TTC549 (cell line): ENCODE data around the gene PROSER2.
"Not testable (repeated sequence)": the region's sequence is repeated elsewhere in the genome, so short reads cannot be mapped to it uniquely, and the experiment has no call there.

Source experiments
- FAIRE-seq: peaks from 2 replicates; lab custom pipeline; 2012; peaks lifted over from hg19 to GRCh38; lab: Jason Lieb, UNC

PROSER2 gene

GRCh38 chr10:11886138-11886474 lies 63.0 kb downstream of the PROSER2 start:
- no peak for FAIRE-seq

GRCh38 chr10:11886851-11887250 lies 63.7 kb downstream of the PROSER2 start:
- FAIRE-seq: no peak

- FAIRE-seq: no peak
Measured at GRCh38 chr10:11887381-11888227, 64.4 kb downstream of the PROSER2 start.

GRCh38 chr10:11889263-11889662 lies 66.1 kb downstream of the PROSER2 start:
- not testable (repeated sequence) for FAIRE-seq

GRCh38 chr10:11891776-11892486 lies 68.8 kb downstream of the PROSER2 start:
- FAIRE-seq: no peak

- FAIRE-seq: no peak
Measured at GRCh38 chr10:11893749-11894278, 70.7 kb downstream of the PROSER2 start.

- no peak for FAIRE-seq
Measured at GRCh38 chr10:11894381-11895107, 71.4 kb downstream of the PROSER2 start.

- no peak for FAIRE-seq
Measured at GRCh38 chr10:11895108-11895466, 71.9 kb downstream of the PROSER2 start.

GRCh38 chr10:11895598-11895997 lies 72.4 kb downstream of the PROSER2 start:
- FAIRE-seq: no peak

- FAIRE-seq: no peak
Measured at GRCh38 chr10:11896549-11897200, 73.5 kb downstream of the PROSER2 start.

- no peak for FAIRE-seq
Measured at GRCh38 chr10:11898033-11898371, 74.8 kb downstream of the PROSER2 start.

GRCh38 chr10:11898372-11899066 lies 75.4 kb downstream of the PROSER2 start:
- no peak for FAIRE-seq

- no peak for FAIRE-seq
Measured at GRCh38 chr10:11899067-11899876, 76.1 kb downstream of the PROSER2 start.

GRCh38 chr10:11901036-11901301 lies 77.8 kb downstream of the PROSER2 start:
- FAIRE-seq: no peak

- FAIRE-seq: no peak
Measured at GRCh38 chr10:11901454-11901832, 78.3 kb downstream of the PROSER2 start.

GRCh38 chr10:11901833-11902475 lies 78.8 kb downstream of the PROSER2 start:
- FAIRE-seq: no peak

- FAIRE-seq: no peak
Measured at GRCh38 chr10:11902646-11903045, 79.5 kb downstream of the PROSER2 start.

GRCh38 chr10:11906714-11907113 lies 83.6 kb downstream of the PROSER2 start:
- FAIRE-seq: no peak

GRCh38 chr10:11907914-11908313 lies 84.8 kb downstream of the PROSER2 start:
- FAIRE-seq: no peak

- no peak for FAIRE-seq
Measured at GRCh38 chr10:11908536-11908935, 85.4 kb downstream of the PROSER2 start.

- no peak for FAIRE-seq
Measured at GRCh38 chr10:11908991-11909390, 85.8 kb downstream of the PROSER2 start.
